Measurements from ENCODE around the gene RGS8. TPM values are rescaled to one million over a fixed set of nuclear protein-coding genes. Genes with fewer than 3 reads are reported as not detected.

Gene RGS8
- total RNA-seq (ENCODE audit: low replicate concordance), result 0.16 TPM in 1 of 2 replicates, not detected in the other

- DNase-seq (ENCODE audit: low read depth), result no peak
- no peak for TF ChIP-seq CTCF (IDR thresholded peaks at IDR 0.05; ENCODE audit: insufficient read depth, low read length)
- no peak within 1 kb of the TSS for H3K4me3 ChIP-seq (ENCODE audit: low read depth, low read length)
Measured at GRCh38 chr1:182684116-182684828, at the start of gene RGS8. RGS8 (minus strand) TSS chr1:182684587; CDS start chr1:182669649, 14,938 bp downstream.

- TF ChIP-seq CTCF (IDR thresholded peaks at IDR 0.05; ENCODE audit: insufficient read depth, low read length), result no peak
- no peak for DNase-seq (ENCODE audit: low read depth)
- H3K4me3 ChIP-seq (ENCODE audit: low read depth, low read length), result no peak overlapping the region
Measured at GRCh38 chr1:182731852-182732575, 47.6 kb upstream of the RGS8 start.

GRCh38 chr1:182726912-182727311 lies 42.5 kb upstream of the RGS8 start:
- DNase-seq (ENCODE audit: low read depth), result no peak
- TF ChIP-seq CTCF (IDR thresholded peaks at IDR 0.05; ENCODE audit: insufficient read depth, low read length), result no peak
- H3K4me3 ChIP-seq (ENCODE audit: low read depth, low read length), result no peak overlapping the region

- DNase-seq (ENCODE audit: low read depth), result no peak
- H3K4me3 ChIP-seq (ENCODE audit: low read depth, low read length), result no peak overlapping the region
- TF ChIP-seq CTCF (IDR thresholded peaks at IDR 0.05; ENCODE audit: insufficient read depth, low read length), result no peak
Measured at GRCh38 chr1:182725259-182726255, 41.2 kb upstream of the RGS8 start.

- TF ChIP-seq CTCF (IDR thresholded peaks at IDR 0.05; ENCODE audit: insufficient read depth, low read length), result no peak
- no peak for DNase-seq (ENCODE audit: low read depth)
Measured at GRCh38 chr1:182724215-182724614, 39.8 kb upstream of the RGS8 start.

GRCh38 chr1:182723200-182723599 lies 38.8 kb upstream of the RGS8 start:
- TF ChIP-seq CTCF (IDR thresholded peaks at IDR 0.05; ENCODE audit: insufficient read depth, low read length), result no peak
- no peak overlapping the region for H3K4me3 ChIP-seq (ENCODE audit: low read depth, low read length)
- DNase-seq (ENCODE audit: low read depth), result peak; percentile 43

More at GRCh38 chr1:182724215-182724614, 39.8 kb upstream of the RGS8 start:
- H3K4me3 ChIP-seq (ENCODE audit: low read depth, low read length), result no peak overlapping the region
